ENCODE results near the gene RNH1. TPM values are rescaled to one million over a fixed set of nuclear protein-coding genes. Genes with fewer than 3 reads are reported as not detected.

RNH1 gene
- polyA plus RNA-seq = 12.8 and 13.2 TPM in 2 replicates

GRCh38 chr11:506995-507726 is at the start of gene RNH1:
Gene RNH1, minus strand, starts transcription at chr11:507242. Its CDS starts 5,080 bp downstream, at chr11:502162.

GRCh38 chr11:536841-537621 is 30.0 kb upstream of the RNH1 start, which contains the start of gene LRRC56:
Gene LRRC56, plus strand, starts transcription at chr11:537527. Its CDS starts 3,158 bp downstream, at chr11:540685.

DNA sequence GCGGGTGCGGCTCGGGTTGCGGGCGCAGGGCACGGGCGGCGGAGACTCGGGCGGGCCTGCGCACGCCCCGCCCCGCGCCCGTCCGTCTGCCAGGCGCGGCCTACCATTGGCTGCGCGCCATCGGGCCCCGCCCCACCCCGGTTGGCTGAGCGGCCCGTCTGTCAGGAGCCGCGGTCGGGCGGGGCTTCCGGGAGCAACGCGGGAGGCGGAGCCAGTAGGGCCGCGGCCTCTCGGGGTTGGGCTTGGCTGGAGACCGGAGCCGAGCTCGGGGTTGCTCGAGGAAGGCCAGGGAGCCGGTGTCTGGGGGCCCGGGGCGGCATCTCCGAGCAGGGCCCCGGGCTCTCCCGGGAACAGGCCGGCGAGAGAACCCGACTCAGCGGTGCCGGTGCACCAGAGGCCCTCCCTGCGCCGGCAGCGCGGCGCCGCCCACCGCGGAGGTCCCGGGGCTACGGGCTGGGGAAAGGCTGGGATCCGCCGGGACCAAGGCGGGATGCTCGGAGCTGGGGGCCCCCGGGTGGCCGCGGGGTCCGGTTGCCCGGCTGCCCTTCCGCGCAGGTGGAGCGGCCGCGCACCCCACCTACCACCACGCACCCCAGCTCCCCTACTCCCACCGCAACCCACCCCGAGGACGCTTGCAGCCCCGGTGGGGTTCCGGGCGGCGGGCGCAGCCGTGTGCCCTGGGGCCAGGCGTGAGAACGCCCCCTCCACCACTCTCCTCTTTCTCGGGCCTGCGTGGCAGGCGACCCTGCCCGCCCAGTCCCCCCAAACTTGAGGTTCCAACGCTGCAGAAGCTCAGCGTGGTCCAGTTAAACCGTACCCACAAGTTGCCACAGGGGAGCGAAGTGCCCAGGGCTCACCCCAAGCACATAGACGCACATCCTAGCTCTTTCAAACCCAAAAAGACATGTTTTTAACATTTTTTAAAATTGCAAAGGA is 28.7 kb upstream of the RNH1 start, which contains the start of gene HRAS:
TSS of gene HRAS (minus strand) at position 58 of the 936 bp plus-strand sequence.

DNA sequence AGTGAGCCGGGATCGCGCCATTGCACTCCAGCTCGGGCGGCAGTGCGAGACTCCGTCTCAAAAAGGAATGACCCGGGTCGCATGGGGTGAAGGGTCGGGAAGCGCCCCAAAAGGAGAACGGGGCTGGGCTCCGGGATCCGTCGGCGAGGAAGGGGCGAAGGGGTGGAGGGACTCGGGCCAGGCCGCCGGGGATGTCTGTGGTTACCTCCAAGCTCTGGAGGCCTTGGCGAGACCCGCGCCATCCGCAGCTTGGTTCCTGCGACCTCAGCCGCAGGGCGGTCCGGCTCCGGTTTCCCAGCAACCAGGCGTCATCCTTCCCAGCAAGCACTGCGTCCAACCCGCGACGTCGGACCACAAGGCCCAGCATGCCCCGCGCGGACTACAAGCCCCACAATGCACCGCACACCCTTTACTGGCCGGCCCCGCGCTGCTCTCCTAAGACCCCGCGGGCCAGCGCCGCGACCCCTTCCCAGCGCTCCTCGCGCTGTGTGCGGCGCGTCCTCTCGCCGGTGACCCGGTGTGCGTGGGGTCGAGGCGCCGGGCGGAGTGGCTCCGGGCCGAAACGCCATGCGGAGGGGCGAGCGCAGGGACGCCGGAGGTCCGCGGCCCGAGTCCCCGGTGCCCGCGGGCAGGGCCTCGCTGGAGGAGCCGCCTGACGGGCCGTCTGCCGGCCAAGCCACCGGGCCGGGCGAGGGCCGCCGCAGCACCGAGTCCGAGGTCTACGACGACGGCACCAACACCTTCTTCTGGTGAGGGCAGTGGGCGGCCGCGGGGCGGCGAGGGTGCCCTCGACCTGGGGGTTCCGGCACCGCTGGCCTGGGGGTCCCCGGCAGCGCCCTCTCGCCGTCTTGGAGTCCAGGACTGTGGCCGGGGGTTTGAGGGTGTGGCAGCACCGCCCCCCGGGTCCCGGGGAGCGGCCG is 56.9 kb downstream of the RNH1 start, which contains the start of gene PTDSS2:
TSS of gene PTDSS2 (plus strand) at position 391 of the 920 bp plus-strand sequence. CDS start at position 568, 177 bp downstream.

Other genes starting within 250 kb of the RNH1 start
- not detected in 2 replicates for gene NLRP6, start 228.8 kb downstream of the RNH1 start, polyA plus RNA-seq
- not detected in 2 replicates for gene PGGHG, start 218.1 kb downstream of the RNH1 start, polyA plus RNA-seq
- not detected in 2 replicates for gene IFITM5, start 207.7 kb downstream of the RNH1 start, polyA plus RNA-seq
- 7.0 and 9.8 TPM in 2 replicates for gene IFITM2, start 199.4 kb downstream of the RNH1 start, polyA plus RNA-seq
- 3.2 and 3.6 TPM in 2 replicates for gene IFITM1, start 193.2 kb downstream of the RNH1 start, polyA plus RNA-seq
- gene IFITM3, start 186.4 kb downstream of the RNH1 start, polyA plus RNA-seq = 33.2 and 34.1 TPM in 2 replicates
- 0.56 and 5.0 TPM in 2 replicates for gene B4GALNT4, start 137.7 kb downstream of the RNH1 start, polyA plus RNA-seq
- gene PKP3, start 113.0 kb downstream of the RNH1 start, polyA plus RNA-seq = not detected in 2 replicates
- gene SIGIRR, start 92.2 kb downstream of the RNH1 start, polyA plus RNA-seq = 3.0 TPM in 2 replicates
- not detected in 2 replicates for gene ANO9, start 65.2 kb downstream of the RNH1 start, polyA plus RNA-seq
- 2.3 and 3.5 TPM in 2 replicates for gene PTDSS2, start 57.0 kb downstream of the RNH1 start, polyA plus RNA-seq
- 19.5 and 37.7 TPM in 2 replicates for gene HRAS, start 28.3 kb upstream of the RNH1 start, polyA plus RNA-seq
- 0.13 TPM in 1 of 2 replicates, not detected in the other for gene LRRC56, start 30.3 kb upstream of the RNH1 start, polyA plus RNA-seq
- not detected in 2 replicates for gene LMNTD2, start 53.5 kb upstream of the RNH1 start, polyA plus RNA-seq
- 1.6 and 3.9 TPM in 2 replicates for gene RASSF7, start 53.7 kb upstream of the RNH1 start, polyA plus RNA-seq
- gene PHRF1, start 69.2 kb upstream of the RNH1 start, polyA plus RNA-seq = 0.19 and 0.35 TPM in 2 replicates
- gene IRF7, start 108.7 kb upstream of the RNH1 start, polyA plus RNA-seq = not detected in 2 replicates
- gene CDHR5, start 117.7 kb upstream of the RNH1 start, polyA plus RNA-seq = not detected in 2 replicates
- gene SCT, start 119.9 kb upstream of the RNH1 start, polyA plus RNA-seq = not detected in 2 replicates
- not detected in 2 replicates for gene DRD4, start 130.0 kb upstream of the RNH1 start, polyA plus RNA-seq
- gene DEAF1, start 188.0 kb upstream of the RNH1 start, polyA plus RNA-seq = 10.8 and 19.0 TPM in 2 replicates
- gene TMEM80, start 188.6 kb upstream of the RNH1 start, polyA plus RNA-seq = 31.2 and 39.5 TPM in 2 replicates
- gene EPS8L2, start 199.0 kb upstream of the RNH1 start, polyA plus RNA-seq = 73.8 and 170 TPM in 2 replicates
- gene TALDO1, start 240.2 kb upstream of the RNH1 start, polyA plus RNA-seq = 40.4 and 72.7 TPM in 2 replicates